GM12872 (cell line): ENCODE data around the gene CAMKMT.

Experiments
- TF ChIP-seq, protein P1 (sequence below): IDR thresholded peaks from 3 replicates; pipeline ENCODE4 v1.5.1; 2011; ENCODE audit warnings: low read depth, mild to moderate bottlenecking, low read length, moderate library complexity; ENCODE audit not compliant: insufficient read depth

The CAMKMT gene

DNA sequence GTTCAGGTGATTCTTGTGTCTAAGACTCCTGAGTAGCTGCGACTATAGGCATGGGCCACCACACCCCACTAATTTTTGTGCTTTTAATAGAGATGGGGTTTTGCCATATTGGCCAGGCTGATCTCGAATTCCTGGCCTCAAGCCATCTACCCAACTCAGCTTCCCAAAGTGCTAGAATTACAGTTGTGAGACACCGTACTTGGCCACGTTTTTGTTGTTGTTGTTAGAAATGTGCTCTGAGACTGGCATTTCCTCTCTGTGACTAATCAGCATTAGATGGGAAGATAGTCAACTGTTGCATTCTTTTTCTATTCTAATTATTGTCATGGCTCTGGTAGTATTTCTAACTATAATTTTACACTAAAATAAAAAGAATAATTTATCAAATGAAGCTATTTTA lies 191.7 kb downstream of the CAMKMT start:
- TF ChIP-seq, protein P1, sequence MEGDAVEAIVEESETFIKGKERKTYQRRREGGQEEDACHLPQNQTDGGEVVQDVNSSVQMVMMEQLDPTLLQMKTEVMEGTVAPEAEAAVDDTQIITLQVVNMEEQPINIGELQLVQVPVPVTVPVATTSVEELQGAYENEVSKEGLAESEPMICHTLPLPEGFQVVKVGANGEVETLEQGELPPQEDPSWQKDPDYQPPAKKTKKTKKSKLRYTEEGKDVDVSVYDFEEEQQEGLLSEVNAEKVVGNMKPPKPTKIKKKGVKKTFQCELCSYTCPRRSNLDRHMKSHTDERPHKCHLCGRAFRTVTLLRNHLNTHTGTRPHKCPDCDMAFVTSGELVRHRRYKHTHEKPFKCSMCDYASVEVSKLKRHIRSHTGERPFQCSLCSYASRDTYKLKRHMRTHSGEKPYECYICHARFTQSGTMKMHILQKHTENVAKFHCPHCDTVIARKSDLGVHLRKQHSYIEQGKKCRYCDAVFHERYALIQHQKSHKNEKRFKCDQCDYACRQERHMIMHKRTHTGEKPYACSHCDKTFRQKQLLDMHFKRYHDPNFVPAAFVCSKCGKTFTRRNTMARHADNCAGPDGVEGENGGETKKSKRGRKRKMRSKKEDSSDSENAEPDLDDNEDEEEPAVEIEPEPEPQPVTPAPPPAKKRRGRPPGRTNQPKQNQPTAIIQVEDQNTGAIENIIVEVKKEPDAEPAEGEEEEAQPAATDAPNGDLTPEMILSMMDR: no peak

DNA sequence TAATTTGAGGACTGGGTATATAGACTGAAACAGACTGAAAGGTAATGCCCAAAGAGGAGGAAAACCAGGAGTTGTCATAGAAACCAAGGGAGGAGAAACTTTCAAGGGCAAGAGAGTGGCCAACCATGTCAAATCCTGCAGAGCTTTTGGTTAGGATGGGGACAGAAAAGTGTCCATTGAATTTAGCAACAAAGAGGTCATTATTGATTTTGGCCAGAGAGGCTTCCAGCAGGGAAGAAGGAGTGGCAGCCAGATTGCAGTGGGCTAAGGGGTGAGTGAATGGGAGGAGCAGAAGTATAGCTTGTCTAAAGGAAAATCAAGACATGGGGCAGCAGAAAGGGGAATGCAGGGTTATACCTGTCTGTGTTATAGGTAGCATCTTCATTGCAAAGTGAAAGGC lies 194.0 kb downstream of the CAMKMT start:
- TF ChIP-seq, protein P1: no peak

DNA sequence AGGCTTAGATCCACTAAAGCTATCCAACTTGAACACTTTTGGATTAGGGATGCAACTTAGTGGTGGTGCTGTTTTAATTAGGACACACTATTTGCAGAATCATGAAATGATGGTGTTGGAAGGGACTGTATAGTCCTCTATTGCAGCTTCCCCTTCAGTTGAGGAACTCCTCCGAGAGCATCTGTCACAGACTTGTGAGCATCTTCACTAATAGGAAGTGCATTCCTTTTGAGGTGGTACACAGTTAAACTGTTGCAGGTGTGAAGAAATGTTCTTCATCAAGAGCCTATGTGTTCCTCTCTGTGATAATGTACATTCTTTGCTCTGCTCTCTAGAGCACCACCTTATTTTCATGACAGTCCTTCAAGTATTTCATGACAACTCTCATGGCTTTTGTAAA lies 197.4 kb downstream of the CAMKMT start:
- TF ChIP-seq, protein P1: no peak

DNA sequence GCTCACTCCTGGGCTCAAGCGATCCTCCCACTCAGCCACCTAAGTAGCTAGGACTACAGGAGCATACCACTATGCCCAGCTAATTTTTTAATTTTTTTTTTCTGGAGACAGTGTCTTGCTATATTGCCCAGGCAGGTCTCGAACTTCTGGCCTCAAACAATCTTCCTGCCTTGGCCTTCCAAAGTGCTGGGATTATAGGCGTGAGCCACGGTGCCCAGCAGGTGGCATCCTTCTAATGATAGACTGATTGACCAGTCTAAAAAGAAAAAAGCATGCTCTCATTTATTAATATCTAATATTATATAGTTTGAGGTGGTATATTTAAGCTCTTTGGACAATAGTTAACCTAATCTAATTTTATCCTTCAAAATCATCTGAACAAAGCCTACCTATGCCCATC lies 198.6 kb downstream of the CAMKMT start:
- TF ChIP-seq, protein P1: peak; percentile 50

DNA sequence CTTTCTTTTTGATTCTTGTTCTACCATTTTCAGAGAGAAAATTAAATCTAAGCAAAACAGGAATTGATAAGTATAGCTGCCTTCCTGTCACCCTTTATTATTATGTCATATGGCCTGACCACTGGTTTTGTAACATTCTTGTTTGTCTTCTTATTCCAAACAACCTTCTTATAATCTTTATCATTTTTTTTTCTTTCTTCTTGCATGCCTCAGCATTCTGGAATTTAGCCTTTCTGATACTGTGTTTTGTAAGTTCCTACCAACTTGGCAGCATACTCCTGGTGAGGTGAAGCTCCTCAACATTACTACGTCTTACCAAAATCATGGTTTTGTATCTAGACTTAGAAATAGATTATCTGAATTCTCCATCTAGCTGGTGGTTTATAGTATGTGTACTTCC lies 199.2 kb downstream of the CAMKMT start:
- TF ChIP-seq, protein P1: no peak

DNA sequence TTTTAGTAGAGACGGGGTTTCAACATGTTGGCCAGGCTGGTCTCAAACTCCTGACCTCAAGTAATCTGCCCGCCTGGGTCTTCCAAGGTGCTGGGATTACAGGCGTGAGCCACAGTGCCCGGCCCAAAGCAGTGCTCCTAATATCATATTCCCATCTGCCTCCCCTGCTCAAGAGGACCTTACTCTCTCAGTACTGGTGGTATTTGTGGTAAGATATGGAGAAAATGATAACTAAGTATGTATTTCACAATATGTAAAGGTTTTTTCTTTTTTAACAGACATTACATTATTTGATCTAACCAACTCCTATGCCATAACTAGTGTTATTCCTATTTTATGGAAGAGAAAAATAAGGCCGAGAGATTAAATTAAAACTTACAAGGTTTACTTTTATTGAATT lies 201.0 kb downstream of the CAMKMT start:
- TF ChIP-seq, protein P1: no peak

DNA sequence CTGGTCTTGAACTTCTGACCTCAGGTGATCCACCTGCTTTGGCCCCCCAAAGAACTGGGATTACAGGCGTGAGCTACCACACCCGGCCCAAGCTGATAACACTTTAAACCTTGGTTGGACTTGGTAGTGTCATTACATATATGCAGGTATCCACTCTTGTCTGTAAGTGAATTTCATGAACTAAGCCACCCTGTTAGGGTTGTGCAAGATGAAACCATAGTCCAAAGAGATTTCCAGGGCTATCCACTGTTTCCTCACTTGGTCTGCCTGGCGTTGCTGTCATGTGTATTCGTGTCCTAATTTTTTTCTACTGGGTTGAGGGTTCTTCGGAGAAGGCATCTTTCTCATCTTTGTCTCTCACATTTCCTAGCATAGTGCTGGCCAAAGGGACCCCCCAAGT lies 203.0 kb downstream of the CAMKMT start:
- TF ChIP-seq, protein P1: no peak

DNA sequence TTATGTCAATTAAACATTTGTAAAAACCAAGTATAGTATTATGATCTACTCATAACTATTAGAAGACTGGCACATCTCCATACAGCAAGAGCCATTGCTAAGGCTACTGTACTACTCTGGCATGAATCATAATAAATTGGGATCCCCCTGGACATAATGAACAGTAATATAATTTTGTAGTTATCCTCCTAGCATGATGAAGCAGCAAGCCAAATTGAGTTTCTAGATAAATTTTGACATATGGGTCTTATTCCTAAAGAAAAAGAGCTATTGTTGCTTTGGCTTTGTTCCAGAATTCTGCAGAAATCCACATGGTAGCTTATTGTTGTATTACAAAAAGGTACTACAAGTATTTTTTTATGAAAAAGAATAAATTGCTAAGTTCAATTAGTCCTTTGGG lies 204.3 kb downstream of the CAMKMT start:
- TF ChIP-seq, protein P1: no peak
